Endometrial microvascular endothelial cells (primary cell): ENCODE data around the gene MSH2. TPM values are rescaled to one million over a fixed set of nuclear protein-coding genes. Genes with fewer than 3 reads are reported as not detected.

ENCODE experiments used
- in situ Hi-C: cut with HindIII; loops from 2 replicates; pipeline ENCODE4 v1.10.0; 2017; ENCODE audit warnings: low sequenced_read_pairs, low pct_unique_long_range_greater_than_20kb; ENCODE audit errors: inconsistent ontology term
- total RNA-seq: library from RNA; depleted of rRNA; stranded (reverse); fragments of >200 nt; gene quantifications from one replicate; pipeline ENCODE4 v1.2.3, GENCODE V29; 2015; ENCODE audit errors: inconsistent ontology term

The MSH2 gene
- total RNA-seq, 1 donor from 2014 or later, result 36.1 TPM

DNA sequence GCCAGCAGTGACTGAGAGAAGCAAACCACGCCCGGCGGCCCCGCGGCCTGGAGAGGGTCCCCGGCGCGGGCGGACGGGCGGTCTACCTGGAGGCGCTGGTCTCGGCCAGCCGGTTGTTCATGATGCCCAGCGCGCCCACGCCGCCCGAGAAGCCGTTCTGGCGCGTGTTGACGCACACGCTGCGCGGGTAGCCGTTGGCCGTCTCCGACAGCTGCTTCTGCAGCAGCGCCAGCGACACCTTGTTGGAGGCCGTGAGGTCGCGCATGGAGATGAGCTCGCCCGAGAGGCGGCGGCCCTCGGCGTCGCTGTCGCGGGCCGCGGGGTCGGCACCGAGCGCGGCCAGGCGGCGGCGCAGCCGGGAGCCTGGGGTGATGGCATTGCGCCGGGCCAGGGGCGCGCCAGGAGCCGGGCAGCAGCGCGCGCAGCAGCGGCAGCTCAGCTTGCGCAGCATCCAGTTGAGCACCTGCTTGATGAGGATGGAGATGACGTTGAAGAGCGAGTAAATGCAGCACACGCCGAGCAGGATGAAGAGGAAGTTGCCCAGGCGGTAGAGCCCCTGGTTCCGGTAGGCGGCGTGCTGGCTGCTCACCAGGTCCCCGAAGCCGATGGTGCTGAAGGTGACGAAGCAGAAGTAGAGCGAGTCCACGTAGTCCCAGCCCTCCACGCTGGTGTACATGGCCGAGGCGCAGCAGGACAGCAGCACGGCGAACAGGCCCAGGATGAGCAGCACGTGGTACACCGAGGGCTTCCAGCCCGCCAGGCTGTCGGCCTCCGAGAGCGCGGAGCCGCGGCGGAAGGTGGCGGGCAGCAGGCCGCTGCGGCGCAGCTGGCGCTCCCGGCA is 118.1 kb downstream of the MSH2 start:
- in situ Hi-C loops, result no loop called here

DNA sequence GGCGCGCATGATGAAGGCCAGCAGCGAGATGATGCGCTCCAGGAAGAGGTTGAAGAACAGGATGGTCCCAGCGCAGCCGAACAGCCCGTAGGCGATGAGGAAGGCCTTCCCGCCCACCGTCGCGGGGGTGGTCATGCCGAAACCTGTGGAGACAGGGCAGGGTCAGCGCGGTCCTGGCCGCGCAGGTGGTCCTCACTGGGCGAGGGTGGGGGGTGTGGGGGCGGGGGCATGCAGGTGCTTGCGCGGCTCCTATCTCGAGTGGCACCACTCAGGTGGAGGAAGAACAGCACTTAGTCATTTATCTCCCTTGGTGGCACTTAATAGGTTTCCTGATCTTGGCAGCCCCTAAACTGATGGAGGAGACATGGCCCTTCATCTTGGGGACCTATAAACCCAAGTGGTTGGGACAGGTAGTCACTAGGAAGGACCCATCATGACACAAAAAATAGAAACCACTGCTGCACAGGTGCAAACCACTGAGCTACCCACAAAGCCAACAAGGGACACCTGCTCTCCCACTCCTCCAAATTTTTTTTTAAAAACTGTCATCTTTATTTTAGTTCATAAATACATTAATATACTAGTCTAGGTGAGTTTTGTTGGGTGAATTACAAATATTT is 118.8 kb downstream of the MSH2 start:
- in situ Hi-C loops, result no loop called here

DNA sequence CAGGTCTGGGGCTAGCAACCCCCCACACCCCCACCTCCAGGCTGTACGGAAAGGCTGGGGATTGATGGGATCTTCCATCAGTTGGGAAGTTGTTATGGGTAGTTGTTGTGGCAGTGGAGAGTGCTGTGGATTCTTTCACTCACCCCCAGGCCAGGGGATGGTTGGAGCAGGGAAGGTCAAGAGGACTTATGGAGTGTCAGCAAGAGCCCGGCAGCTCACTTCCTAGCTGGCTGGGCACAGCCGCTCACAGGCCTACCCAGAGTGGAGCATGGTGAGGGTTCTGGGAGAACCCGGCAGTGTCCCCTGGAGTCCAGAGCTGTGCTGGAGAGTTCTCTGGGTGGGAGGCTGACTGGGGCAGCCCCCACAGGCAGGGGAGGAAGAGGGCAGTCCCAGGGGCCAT is 122.2 kb downstream of the MSH2 start:
- in situ Hi-C loops, result no loop called here

DNA sequence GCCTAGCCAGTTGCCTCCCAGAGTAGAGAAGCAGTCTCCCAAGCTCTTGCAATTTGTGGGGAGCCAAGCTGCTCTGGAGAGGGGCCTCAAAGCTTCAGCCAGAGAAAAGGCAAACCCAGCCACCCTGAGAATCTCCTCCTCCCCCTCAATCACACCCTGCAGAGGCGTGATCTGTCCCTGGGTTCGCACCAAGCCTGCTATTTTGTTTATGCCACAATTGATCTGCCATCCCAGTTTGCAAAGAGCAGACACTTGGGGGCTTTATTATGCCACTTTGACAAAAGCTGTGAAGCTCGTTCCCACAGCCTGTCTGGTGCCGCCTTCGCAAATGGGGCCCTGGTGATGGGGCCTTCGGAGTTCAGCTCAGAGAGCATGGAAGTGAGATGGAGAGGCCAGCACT is 125.5 kb downstream of the MSH2 start:
- in situ Hi-C loops, result no loop called here

DNA sequence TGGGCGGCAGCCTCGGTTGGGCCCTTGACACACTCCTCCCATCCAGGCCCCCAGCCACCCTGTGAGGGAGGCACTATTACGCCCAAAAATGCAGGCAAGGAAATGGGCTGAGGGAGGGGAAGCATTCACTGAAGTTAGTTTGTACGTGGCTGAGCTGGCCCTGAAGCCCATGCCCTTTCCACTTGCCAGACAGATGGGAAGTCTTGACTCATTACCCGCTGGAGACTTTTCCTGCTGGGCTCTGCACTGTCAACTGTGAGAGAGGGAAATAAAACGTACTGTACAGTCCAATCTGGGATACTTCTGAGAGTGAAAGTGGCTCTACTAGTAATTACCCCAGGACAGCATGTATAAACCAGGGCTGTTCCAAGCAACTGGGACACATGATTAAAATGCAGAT is 125.9 kb downstream of the MSH2 start:
- in situ Hi-C loops, result no loop called here

DNA sequence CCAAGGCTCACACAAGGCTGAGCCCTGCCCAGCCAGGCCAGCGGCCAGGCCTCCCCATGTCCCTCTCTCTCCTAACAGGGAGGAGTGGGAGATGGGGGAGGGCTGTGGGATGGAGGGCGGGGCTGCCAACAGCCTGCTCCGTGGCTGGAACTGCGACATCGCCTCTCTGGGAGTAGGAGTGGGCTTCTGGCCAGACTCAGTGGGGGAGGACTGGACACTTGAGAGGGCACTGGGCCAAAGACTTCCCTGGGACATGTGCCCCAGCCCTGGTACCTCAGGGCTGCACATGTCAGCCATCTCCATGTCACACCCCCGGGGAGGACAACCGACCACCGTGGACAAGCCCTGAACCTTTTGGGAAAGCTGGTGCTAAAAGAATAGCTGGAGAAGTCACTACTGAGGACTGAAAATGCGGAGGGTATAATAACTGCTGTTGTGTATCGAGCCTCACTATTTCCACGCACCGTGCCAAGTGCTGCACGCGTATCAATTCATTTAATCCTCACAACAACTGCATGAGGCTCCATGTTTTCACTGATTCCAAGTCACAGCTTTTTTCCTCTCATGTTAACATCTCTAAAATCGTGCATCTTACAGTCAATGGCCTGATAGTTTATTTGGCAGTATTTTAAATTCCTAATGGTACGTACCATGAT is 127.3 kb downstream of the MSH2 start:
- in situ Hi-C loops, result no loop called here

DNA sequence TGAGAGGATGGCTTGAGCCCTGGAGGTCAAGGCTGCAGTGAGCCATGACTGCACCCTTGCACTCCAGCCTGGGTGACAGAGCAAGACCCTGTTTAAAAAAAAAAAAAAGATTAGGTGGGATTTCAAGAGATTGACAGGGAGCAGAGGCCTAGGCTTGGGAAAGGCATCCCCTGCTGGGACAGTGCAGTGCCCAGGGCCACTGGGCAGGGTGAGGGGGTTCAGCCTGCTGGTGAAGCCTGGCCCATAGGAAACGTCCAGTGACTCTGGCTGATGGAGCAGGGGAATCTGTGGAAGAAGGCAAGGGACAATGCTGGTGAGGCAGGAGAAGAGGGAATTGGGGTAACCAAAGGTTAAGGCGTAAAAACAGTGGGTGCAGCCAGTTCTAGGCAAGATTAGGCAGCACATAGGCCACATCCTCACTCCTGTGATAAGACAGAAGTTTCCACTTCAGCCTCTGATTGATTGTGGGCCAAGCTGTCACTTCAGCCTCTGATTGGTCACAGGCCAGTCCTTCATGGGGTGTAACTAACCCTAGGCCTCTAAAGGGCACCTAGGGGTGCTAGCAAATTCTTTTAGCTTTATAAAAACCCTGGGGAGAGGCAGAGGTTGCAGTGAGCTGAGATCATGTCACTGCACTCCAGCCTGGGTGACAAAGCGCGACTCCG is 128.6 kb downstream of the MSH2 start:
- in situ Hi-C loops, result no loop called here

Other genes starting within 250 kb of the MSH2 start
- gene STPG4, start 247.8 kb upstream of the MSH2 start, total RNA-seq, result not detected
- gene CALM2, start 226.6 kb upstream of the MSH2 start, total RNA-seq, result 728 TPM
- gene EPCAM, start 33.8 kb upstream of the MSH2 start, total RNA-seq, result not detected
- not detected for gene KCNK12, start 167.8 kb downstream of the MSH2 start, total RNA-seq